Mesenchymal stem cell (in vitro differentiated cells and primary cell): ENCODE results near the gene PRPF31.
A peak's percentile ranks its signal among the peaks of the same experiment; 100 is the strongest.

Experiments
- DNase-seq: peaks from one replicate; pipeline ENCODE4 v3.0.0-alpha.2; 2013
- H2AFZ ChIP-seq: one replicate; pipeline ENCODE4 v1.6.1; 2013; ENCODE audit warnings: low read depth, mild to moderate bottlenecking, control low read depth, inconsistent platforms, low read length, moderate library complexity
- H2AK5ac ChIP-seq: 2 replicates; pipeline ENCODE4 v1.6.1; 2013; ENCODE audit warnings: low read length, moderate library complexity, mild to moderate bottlenecking, inconsistent platforms; ENCODE audit not compliant: severe bottlenecking
- H2BK120ac ChIP-seq: one replicate; pipeline ENCODE4 v1.6.1; 2013; ENCODE audit warnings: low read depth, mild to moderate bottlenecking, inconsistent platforms, low read length, moderate library complexity
- H2BK12ac ChIP-seq, 2 experiments: one replicate each; pipeline ENCODE4 v1.6.1; 2013; ENCODE audit warnings: inconsistent platforms in 2 of 2, low read length in 2 of 2, mild to moderate bottlenecking in 2 of 2, moderate library complexity in 2 of 2, control low read depth in 1 of 2
- H2BK15ac ChIP-seq: one replicate; pipeline ENCODE4 v1.6.1; 2013; ENCODE audit warnings: mild to moderate bottlenecking, low read depth, inconsistent platforms; ENCODE audit not compliant: poor library complexity, severe bottlenecking
- H2BK5ac ChIP-seq: 2 replicates; pipeline ENCODE4 v1.6.1; 2013; ENCODE audit warnings: low read depth, mild to moderate bottlenecking, low read length, control low read depth, inconsistent platforms; ENCODE audit not compliant: poor library complexity, severe bottlenecking
- H3K14ac ChIP-seq, 2 experiments: one replicate each; pipeline ENCODE4 v1.6.1; 2013; ENCODE audit warnings: inconsistent platforms in 2 of 2, low read length in 2 of 2, control low read depth in 1 of 2, mild to moderate bottlenecking in 1 of 2, moderate library complexity in 1 of 2
- H3K18ac ChIP-seq, 2 experiments: one replicate each; pipeline ENCODE4 v1.6.1; 2013; ENCODE audit warnings: inconsistent platforms in 2 of 2, low read length in 2 of 2, control low read depth in 1 of 2, low read depth in 1 of 2, mild to moderate bottlenecking in 1 of 2
- H3K23ac ChIP-seq, 2 experiments: one replicate each; pipeline ENCODE4 v1.6.1; 2013; ENCODE audit warnings: inconsistent platforms in 2 of 2, low read length in 2 of 2, mild to moderate bottlenecking in 2 of 2, moderate library complexity in 2 of 2, control low read depth in 1 of 2
- H3K27ac ChIP-seq: 2 replicates; pipeline ENCODE4 v1.5.1; 2013; ENCODE audit warnings: mild to moderate bottlenecking, moderate library complexity, low read length, control low read depth, inconsistent platforms; ENCODE audit not compliant: poor library complexity, severe bottlenecking
- H3K27me3 ChIP-seq, 2 experiments: 2 replicates each; pipeline versions ENCODE4 v1.6.1 to v1.7.0; 2013; ENCODE audit warnings: low read length in 2 of 2, mild to moderate bottlenecking in 2 of 2, moderate library complexity in 2 of 2, control low read depth in 1 of 2, inconsistent platforms in 1 of 2; ENCODE audit not compliant: control insufficient read depth in 1 of 2, insufficient read depth in 1 of 2
- H3K36me3 ChIP-seq, 2 experiments: 2 replicates each; pipeline versions ENCODE4 v1.6.1 to v1.7.0; 2013; ENCODE audit warnings: low read length in 2 of 2, control low read depth in 1 of 2, inconsistent platforms in 1 of 2, low read depth in 1 of 2, mild to moderate bottlenecking in 1 of 2; ENCODE audit not compliant: insufficient read depth in 2 of 2, control insufficient read depth in 1 of 2
- H3K4ac ChIP-seq, 2 experiments: one replicate each; pipeline ENCODE4 v1.6.1; 2013; ENCODE audit warnings: inconsistent platforms in 2 of 2, low read length in 2 of 2, mild to moderate bottlenecking in 2 of 2, moderate library complexity in 2 of 2, control low read depth in 1 of 2, low read depth in 1 of 2
- H3K4me1 ChIP-seq: 2 replicates; pipeline ENCODE4 v1.6.1; 2013; ENCODE audit warnings: low read depth, low read length, control low read depth; ENCODE audit not compliant: control insufficient read depth, insufficient read depth
- H3K4me2 ChIP-seq: 2 replicates; pipeline ENCODE4 v1.6.1; 2013; ENCODE audit warnings: low read length, mild to moderate bottlenecking, inconsistent platforms; ENCODE audit not compliant: poor library complexity, severe bottlenecking
- H3K4me3 ChIP-seq, 2 experiments: 2 replicates each; pipeline versions ENCODE4 v1.5.1 to v1.7.0; 2013; ENCODE audit warnings: low read length in 2 of 2, mild to moderate bottlenecking in 2 of 2, control low read depth in 1 of 2, low read depth in 1 of 2; ENCODE audit not compliant: insufficient read depth in 1 of 2
- H3K79me1 ChIP-seq: replicated peaks from 2 replicates; pipeline ENCODE4 v1.6.1; 2013; ENCODE audit warnings: mild to moderate bottlenecking, control low read depth, low read length, inconsistent platforms; ENCODE audit not compliant: poor library complexity, severe bottlenecking
- H3K9ac ChIP-seq: 2 replicates; pipeline ENCODE4 v1.7.0; 2013; ENCODE audit warnings: mild to moderate bottlenecking, low read length, moderate library complexity
- H3K9me3 ChIP-seq: 2 replicates; pipeline ENCODE4 v1.7.0; 2013; ENCODE audit warnings: mild to moderate bottlenecking, low read length; ENCODE audit not compliant: control insufficient read depth
- H4K8ac ChIP-seq: one replicate; pipeline ENCODE4 v1.6.1; 2013; ENCODE audit warnings: inconsistent platforms, mild to moderate bottlenecking, low read length, moderate library complexity
- H4K91ac ChIP-seq: one replicate; pipeline ENCODE4 v1.6.1; 2013; ENCODE audit warnings: mild to moderate bottlenecking, low read length, inconsistent platforms
- WGBS: methylation state at CpG from one replicate; pipeline ENCODE4 v1.1.7; 2013; ENCODE audit warnings: mixed read lengths; 5-methylcytosine and 5-hydroxymethylcytosine counted together

The PRPF31 gene

DNA sequence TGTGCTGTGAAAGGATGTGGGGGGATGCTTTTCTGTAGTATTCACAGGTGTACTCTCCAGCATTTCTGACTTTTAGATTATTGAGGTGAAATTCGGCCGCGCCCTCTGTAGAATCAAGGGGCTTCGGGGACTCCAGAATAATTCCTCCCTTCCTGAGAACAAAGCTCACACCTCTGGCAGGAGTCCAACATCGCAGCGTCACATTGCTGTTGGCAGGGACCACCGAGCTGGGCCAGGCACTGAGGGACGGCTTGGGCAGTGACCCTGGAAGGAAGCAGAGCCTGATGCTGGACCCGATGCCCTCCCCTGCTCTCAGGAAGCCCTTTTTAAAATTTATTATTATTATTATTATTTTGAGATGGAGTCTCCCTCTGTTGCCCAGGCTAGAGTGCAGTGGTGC lies 40.7 kb upstream of the PRPF31 start:
- H3K9ac ChIP-seq: no peak overlapping the region
- H2BK12ac ChIP-seq: no peak overlapping the region
- DNase-seq: no peak
- no peaks in the 10 kb centered on the region for H3K9me3 ChIP-seq
- H4K91ac ChIP-seq: no peak overlapping the region
- no peaks in the 10 kb centered on the region for H3K36me3 ChIP-seq
- no peak overlapping the region for H2BK5ac ChIP-seq
- no peaks in the 10 kb centered on the region for H3K4me1 ChIP-seq
- no peak overlapping the region for H3K27ac ChIP-seq
- H3K18ac ChIP-seq: no peak overlapping the region
- H3K4me2 ChIP-seq: no peak overlapping the region
- no peak overlapping the region for H2BK120ac ChIP-seq
- H2AK5ac ChIP-seq: no peak overlapping the region
- no peaks in the 10 kb centered on the region for H3K79me1 ChIP-seq
- H3K4ac ChIP-seq: no peak overlapping the region
- H3K27me3 ChIP-seq: no peaks in the 10 kb centered on the region
- no peak overlapping the region for H4K8ac ChIP-seq
- no peak overlapping the region for H3K4me3 ChIP-seq
- no peak overlapping the region for H3K14ac ChIP-seq
- H3K23ac ChIP-seq: no peak overlapping the region
- H2BK15ac ChIP-seq: no peak overlapping the region
- H2AFZ ChIP-seq: no peak overlapping the region
- WGBS: 91% methylated on average over 8 of the region's 9 CpGs

DNA sequence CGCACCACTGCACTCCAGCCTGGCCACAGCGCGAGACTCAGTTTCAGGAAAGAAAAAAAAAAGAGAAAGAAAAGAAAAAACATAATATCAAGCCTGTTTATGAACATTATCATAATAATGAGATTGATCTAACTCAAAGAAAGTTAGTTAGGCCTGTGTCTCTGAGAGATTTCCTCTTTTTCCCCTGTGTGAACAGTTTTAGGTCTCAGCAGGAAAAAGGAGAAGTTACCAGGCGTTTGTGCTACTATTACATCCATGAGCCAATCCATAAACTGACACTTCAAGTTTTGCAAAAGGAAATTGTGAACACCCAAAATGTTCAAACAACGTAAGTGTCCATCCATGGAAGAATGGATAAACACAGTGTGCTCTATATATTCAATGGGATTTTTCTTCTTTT lies 38.2 kb upstream of the PRPF31 start:
- no peak overlapping the region for H4K8ac ChIP-seq
- WGBS: 90% methylated on average over 1 of the region's 5 CpGs

DNA sequence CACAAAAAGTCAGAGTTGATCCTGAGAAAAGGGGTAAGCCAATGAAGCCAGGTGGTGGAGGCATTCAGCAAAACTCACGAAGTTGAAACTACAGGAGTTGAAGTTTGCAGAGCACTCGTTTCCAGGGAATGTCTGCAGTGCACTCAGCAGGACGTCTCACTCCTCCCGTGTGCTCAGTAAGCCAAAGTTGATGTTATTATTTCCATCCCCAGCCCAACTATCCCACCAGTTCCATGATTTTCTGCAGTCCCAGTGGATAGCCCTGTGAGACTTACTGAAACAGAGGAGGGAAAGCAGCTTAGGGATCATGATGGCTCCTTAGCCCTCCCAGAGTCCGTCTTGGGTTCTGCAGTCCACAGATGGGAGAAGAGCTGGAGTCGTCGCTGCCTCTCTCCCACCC lies 34.5 kb upstream of the PRPF31 start, which contains the start of gene TARM1:
TSS of gene TARM1 (minus strand) at position 334 of the 400 bp plus-strand sequence. CDS start at position 309, 25 bp downstream.
- Histone ChIP-seq H3K9ac (no peak within 1 kb of the TSS), H3K18ac (no peak within 1 kb of the TSS), H3K9me3 (peaks cover 14% of the 10 kb centered on the region), H2AFZ (no peak within 1 kb of the TSS), H3K4me3 (peak within 1 kb of the TSS in 1 of 2 experiments; percentile 23), H3K27ac (no peak within 1 kb of the TSS), H3K23ac (no peak within 1 kb of the TSS), H2BK120ac (no peak within 1 kb of the TSS), H2BK5ac (no peak within 1 kb of the TSS), H3K36me3 (no peaks in the 10 kb centered on the region), H2BK15ac (no peak within 1 kb of the TSS), H4K8ac (no peak within 1 kb of the TSS), H3K27me3 (no peaks in the 10 kb centered on the region), H3K4me1 (no peaks in the 10 kb centered on the region), H3K4me2 (no peak within 1 kb of the TSS), H3K79me1 (no peaks in the 10 kb centered on the region), H4K91ac (no peak within 1 kb of the TSS), H2BK12ac (no peak within 1 kb of the TSS), H2AK5ac (no peak within 1 kb of the TSS), H3K14ac (no peak within 1 kb of the TSS), H3K4ac (no peak within 1 kb of the TSS)
- 68% methylated on average over 5 of the region's 7 CpGs for WGBS
- no peak for DNase-seq

More for the DNA sequence above, 38.2 kb upstream of the PRPF31 start:
- Histone ChIP-seq H3K18ac (no peak overlapping the region), H3K9me3 (peaks cover 7% of the 10 kb centered on the region), H3K27me3 (no peaks in the 10 kb centered on the region), H3K9ac (no peak overlapping the region), H2AK5ac (no peak overlapping the region), H3K4me1 (no peaks in the 10 kb centered on the region), H3K27ac (no peak overlapping the region), H2BK12ac (no peak overlapping the region), H4K91ac (no peak overlapping the region), H3K4ac (no peak overlapping the region), H3K36me3 (no peaks in the 10 kb centered on the region), H2BK5ac (no peak overlapping the region), H3K79me1 (no peaks in the 10 kb centered on the region), H3K4me2 (no peak overlapping the region), H3K23ac (no peak overlapping the region), H3K14ac (no peak overlapping the region), H2AFZ (no peak overlapping the region), H3K4me3 (no peak overlapping the region), H2BK15ac (no peak overlapping the region), H2BK120ac (no peak overlapping the region)
- DNase-seq: no peak

DNA sequence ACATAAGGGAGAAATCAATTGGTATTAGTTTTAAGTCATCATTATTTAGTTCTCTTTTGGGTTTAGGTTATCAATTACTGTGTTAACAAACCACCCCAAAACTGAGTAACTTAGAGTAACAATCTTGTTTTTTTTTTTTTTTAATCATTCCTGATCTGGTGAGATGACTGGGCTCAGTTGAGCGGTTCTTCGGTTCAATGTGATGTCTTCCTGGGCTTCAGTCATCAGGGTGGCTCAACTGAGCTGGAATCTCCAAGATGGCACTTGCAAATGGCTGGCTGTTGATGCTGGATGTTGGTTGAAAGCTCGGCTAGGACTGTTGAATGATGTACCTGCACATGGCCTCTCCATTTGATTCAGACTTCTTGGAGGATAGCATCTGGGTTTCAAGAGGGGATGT lies 31.1 kb upstream of the PRPF31 start:
- no peak overlapping the region for H2BK15ac ChIP-seq
- no peak overlapping the region for H4K8ac ChIP-seq
- no peaks in the 10 kb centered on the region for H3K36me3 ChIP-seq
- H2BK120ac ChIP-seq: no peak overlapping the region
- H3K4me3 ChIP-seq: no peak overlapping the region
- 76% methylated on average over 3 of the region's 3 CpGs for WGBS
- H4K91ac ChIP-seq: no peak overlapping the region
- no peak overlapping the region for H3K27ac ChIP-seq
- H2BK5ac ChIP-seq: no peak overlapping the region
- H3K23ac ChIP-seq: no peak overlapping the region
- H3K14ac ChIP-seq: no peak overlapping the region
- no peaks in the 10 kb centered on the region for H3K79me1 ChIP-seq
- H3K18ac ChIP-seq: no peak overlapping the region
- DNase-seq: no peak
- H3K4me2 ChIP-seq: no peak overlapping the region
- H3K9ac ChIP-seq: no peak overlapping the region
- H2BK12ac ChIP-seq: no peak overlapping the region
- H2AFZ ChIP-seq: no peak overlapping the region
- H3K9me3 ChIP-seq: peaks cover 14% of the 10 kb centered on the region
- no peaks in the 10 kb centered on the region for H3K27me3 ChIP-seq
- no peak overlapping the region for H2AK5ac ChIP-seq
- no peak overlapping the region for H3K4ac ChIP-seq
- H3K4me1 ChIP-seq: no peaks in the 10 kb centered on the region
